Measurements from ENCODE around the gene PLAAT3. TPM values are rescaled to one million over a fixed set of nuclear protein-coding genes. Genes with fewer than 3 reads are reported as not detected.

The PLAAT3 gene
- total and polyA plus RNA-seq, 7 donors = 14.6 to 59.9 (median 34.9) TPM

- 72 to 76% methylated on average over 4 of the region's 4 CpGs for whole genome bisulfite sequencing, 2 donors
Observed at GRCh38 chr11:63592975-63593395, 21.2 kb downstream of the PLAAT3 start.

GRCh38 chr11:63590024-63590788 lies 24.0 kb downstream of the PLAAT3 start:
- Histone ChIP-seq H3K4me3 (no peak overlapping the region), H3K36me3 (peaks cover 0 to 82% (median 7%) of the 10 kb centered on the region in 4 donors), H3K27ac (no peak overlapping the region), H3K9me3 (no peaks in the 10 kb centered on the region), H3K27me3 (no peaks in the 10 kb centered on the region), H3K4me1 (no peaks in the 10 kb centered on the region)
- TF ChIP-seq CTCF (IDR thresholded peaks at IDR 0.05) (no peak), POLR2AphosphoS5 (IDR thresholded peaks at IDR 0.05) (no peak), EP300 (IDR thresholded peaks at IDR 0.05) (no peak), POLR2A (IDR thresholded peaks at IDR 0.05) (no peak)
- intact Hi-C loops (cut with DNase I) = no loop called here
- DNase-seq = peak; percentile 35
- 92 to 93% methylated on average over 18 of the region's 18 CpGs for WGBS, 2 donors

More at GRCh38 chr11:63592975-63593395, 21.2 kb downstream of the PLAAT3 start:
- H3K36me3 ChIP-seq = peaks cover 0 to 75% (median 7%) of the 10 kb centered on the region in 4 donors
- H3K27ac ChIP-seq = no peak overlapping the region
- no peaks in the 10 kb centered on the region for H3K27me3 ChIP-seq
- H3K9me3 ChIP-seq = no peaks in the 10 kb centered on the region
- no peak for DNase-seq
- intact Hi-C loops (cut with DNase I) = no loop called here
- no peaks in the 10 kb centered on the region for H3K4me1 ChIP-seq
- TF ChIP-seq POLR2AphosphoS5 (IDR thresholded peaks at IDR 0.05) = no peak
- no peak for TF ChIP-seq EP300 (IDR thresholded peaks at IDR 0.05)
- peak in 1 of 4 experiments; percentile 22 for TF ChIP-seq CTCF (IDR thresholded peaks at IDR 0.05)
- no peak overlapping the region for H3K4me3 ChIP-seq

GRCh38 chr11:63589000-63589399 lies 25.2 kb downstream of the PLAAT3 start:
- peaks cover 0 to 85% (median 7%) of the 10 kb centered on the region in 4 donors for H3K36me3 ChIP-seq
- WGBS, 2 donors = 78 to 84% methylated on average over 3 of the region's 3 CpGs
- TF ChIP-seq POLR2A (IDR thresholded peaks at IDR 0.05) (no peak), CTCF (IDR thresholded peaks at IDR 0.05) (no peak), POLR2AphosphoS5 (IDR thresholded peaks at IDR 0.05) (no peak), EP300 (IDR thresholded peaks at IDR 0.05) (no peak)
- H3K27ac ChIP-seq = no peak overlapping the region
- intact Hi-C loops (cut with DNase I) = no loop called here
- H3K27me3 ChIP-seq = no peaks in the 10 kb centered on the region
- peak; percentile 37 for DNase-seq
- no peaks in the 10 kb centered on the region for H3K4me1 ChIP-seq
- H3K9me3 ChIP-seq = no peaks in the 10 kb centered on the region
- H3K4me3 ChIP-seq = no peak overlapping the region

- Histone ChIP-seq H3K36me3 (peaks cover 0 to 95% (median 5%) of the 10 kb centered on the region in 4 donors), H3K27ac (no peak overlapping the region), H3K27me3 (no peaks in the 10 kb centered on the region), H3K4me3 (no peak overlapping the region), H3K4me1 (no peaks in the 10 kb centered on the region), H3K9me3 (no peaks in the 10 kb centered on the region)
- TF ChIP-seq EP300 (IDR thresholded peaks at IDR 0.05) (no peak), POLR2A (IDR thresholded peaks at IDR 0.05) (no peak), POLR2AphosphoS5 (IDR thresholded peaks at IDR 0.05) (no peak), CTCF (IDR thresholded peaks at IDR 0.05) (no peak)
- DNase-seq = no peak
- intact Hi-C loops (cut with DNase I) = no loop called here
- WGBS, 2 donors = 92 to 94% methylated on average over 6 of the region's 6 CpGs
Observed at GRCh38 chr11:63586451-63587166, 27.6 kb downstream of the PLAAT3 start.

Data from sigmoid colon (tissue), 7 donors.